Activated CD8-positive, alpha-beta memory T cell treated with anti-CD3 and anti-CD28 coated beads for 36 hours (primary cell): ENCODE measurements around the gene TMEM187. TPM values are rescaled to one million over a fixed set of nuclear protein-coding genes. Genes with fewer than 3 reads are reported as not detected.

Experiments
- CTCF ChIA-PET: fragments of 350-600 bp; sonication (Branson Sonifier 250); formaldehyde crosslinking; loops from one replicate; lab custom pipeline; 2021; ENCODE audit warnings: antibody characterized with exemption; lab: Charles Lee
- POLR2A ChIA-PET: fragments of 350-600 bp; sonication (Branson Sonifier 250); formaldehyde crosslinking; loops from one replicate; lab custom pipeline; 2021; ENCODE audit warnings: antibody characterized with exemption; lab: Charles Lee
- total RNA-seq, 2 experiments: library from RNA; stranded (reverse); gene quantifications; one replicate each; pipeline ENCODE4 v1.2.3, GENCODE V29; 2021

Gene TMEM187
- total RNA-seq, 2 experiments from 2014 or later = 3.5 to 4.0 TPM

DNA sequence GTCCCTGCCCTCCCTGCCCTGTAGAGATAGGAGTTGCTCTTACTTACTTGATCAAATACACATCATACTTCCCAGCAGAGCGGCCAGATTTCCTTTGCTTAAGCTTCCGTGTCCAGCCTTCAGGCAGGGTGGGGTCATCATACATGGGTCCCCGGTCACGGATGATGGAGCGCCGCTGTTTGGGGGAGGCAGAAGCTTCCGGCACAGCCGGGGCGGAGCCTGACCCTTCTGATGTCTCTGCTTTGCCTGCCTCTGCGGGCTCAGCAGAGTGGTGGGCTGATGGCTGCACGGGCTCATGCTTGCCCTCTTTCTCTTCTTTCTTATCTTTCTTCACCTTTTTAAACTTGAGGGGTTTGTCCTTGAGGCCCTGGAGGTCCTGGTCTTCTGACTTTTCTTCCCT, 59.6 kb downstream of the TMEM187 start:
- CTCF ChIA-PET = no interaction called here
- POLR2A ChIA-PET = no interaction called here

DNA sequence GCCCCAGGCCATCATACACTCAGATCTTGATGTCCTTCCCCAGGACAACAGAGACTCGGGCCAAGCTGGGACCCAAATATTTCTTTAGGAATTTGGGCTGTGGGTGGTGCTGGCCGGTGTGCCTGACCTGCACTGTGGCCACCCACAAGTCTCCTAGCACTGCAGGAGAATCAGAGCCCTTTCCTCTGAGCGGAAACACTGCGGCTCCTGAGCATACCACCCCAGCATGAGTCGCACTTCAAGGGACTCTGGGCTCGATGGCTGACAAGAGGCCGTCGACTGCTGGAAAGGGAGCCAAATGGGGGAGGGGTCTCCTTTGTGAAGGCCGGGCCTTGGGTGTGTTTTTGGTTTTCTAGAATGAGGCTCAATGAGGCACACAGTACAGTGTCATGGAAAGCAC, 60.1 kb downstream of the TMEM187 start:
- ChIA-PET CTCF (no interaction called here), POLR2A (no interaction called here)

Other genes with a start within 250 kb of the TMEM187 start
- 100 to 1,000 TPM; 145 to 150 TPM for gene BCAP31, start 248.4 kb upstream of the TMEM187 start, total RNA-seq
- 1 to 10 TPM; 3.5 to 4.4 TPM for gene ABCD1, start 247.9 kb upstream of the TMEM187 start, total RNA-seq
- under 1 TPM; 0.48 to 0.63 TPM for gene PLXNB3, start 208.5 kb upstream of the TMEM187 start, total RNA-seq
- not detected for gene SRPK3, start 191.7 kb upstream of the TMEM187 start, total RNA-seq
- 10 to 100 TPM; 52.7 to 55.6 TPM for gene IDH3G, start 178.4 kb upstream of the TMEM187 start, total RNA-seq
- gene SSR4, start 178.1 kb upstream of the TMEM187 start, total RNA-seq = 100 to 1,000 TPM; 155 to 163 TPM
- under 1 TPM; 0.94 to 0.99 TPM for gene PDZD4, start 142.2 kb upstream of the TMEM187 start, total RNA-seq
- under 1 TPM; 0.19 to 0.31 TPM for gene L1CAM, start 86.6 kb upstream of the TMEM187 start, total RNA-seq
- gene AVPR2, start 68.1 kb upstream of the TMEM187 start, total RNA-seq = not detected
- 100 to 1,000 TPM; 112 to 113 TPM for gene ARHGAP4, start 46.5 kb upstream of the TMEM187 start, total RNA-seq
- gene NAA10, start 37.7 kb upstream of the TMEM187 start, total RNA-seq = 100 to 1,000 TPM; 166 to 167 TPM
- gene RENBP, start 28.1 kb upstream of the TMEM187 start, total RNA-seq = 1 to 10 TPM; 5.3 to 6.3 TPM
- gene HCFC1, start 936 bp upstream of the TMEM187 start, total RNA-seq = 100 to 1,000 TPM; 136 to 142 TPM
- gene IRAK1, start 47.1 kb downstream of the TMEM187 start, total RNA-seq = 100 to 1,000 TPM; 201 to 202 TPM
- 10 to 100 TPM; 49.8 to 51.2 TPM for gene MECP2, start 125.0 kb downstream of the TMEM187 start, total RNA-seq
- not detected for gene OPN1LW, start 171.5 kb downstream of the TMEM187 start, total RNA-seq
- gene OPN1MW, start 209.8 kb downstream of the TMEM187 start, total RNA-seq = not detected
- gene OPN1MW2, start 247.0 kb downstream of the TMEM187 start, total RNA-seq = not detected